Measurements from ENCODE around the gene KAT2A. TPM values are rescaled to one million over a fixed set of nuclear protein-coding genes. Genes with fewer than 3 reads are reported as not detected.

KAT2A gene
- total RNA-seq, 4 donors from 2014 or later = 9.3 to 34.1 (median 27.0) TPM

DNA sequence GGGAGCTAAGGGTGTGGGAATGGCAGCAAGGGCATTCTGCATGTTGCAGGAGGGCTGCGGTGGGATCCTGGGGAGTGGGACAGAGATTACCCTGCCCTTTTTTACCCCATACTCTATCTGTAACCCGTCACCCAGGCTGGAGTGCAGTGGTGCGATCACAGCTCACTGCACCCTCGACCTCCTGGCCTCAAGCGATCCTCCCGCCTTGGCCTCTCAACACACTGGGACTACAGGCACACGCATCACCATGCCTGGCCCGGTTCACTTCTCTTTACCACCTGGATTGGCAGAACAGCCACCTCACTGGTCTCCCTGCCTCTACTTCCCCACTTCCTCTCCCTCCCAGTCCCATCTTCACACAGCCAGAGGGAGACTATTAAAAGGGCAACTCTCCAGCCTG lies 32.4 kb downstream of the KAT2A start:
- intact Hi-C loops (cut with DNase I) = no loop called here
- Histone ChIP-seq H3K4me1 (no peaks in the 10 kb centered on the region), H3K4me3 (no peak overlapping the region), H3K27ac (no peak overlapping the region), H3K36me3 (no peaks in the 10 kb centered on the region), H3K27me3 (peaks cover 0 to 26% (median 0%) of the 10 kb centered on the region in 4 donors), H3K9me3 (no peaks in the 10 kb centered on the region)
- WGBS, 2 donors = 85 to 86% methylated on average over 7 to 8 of the region's 8 CpGs
- no peak for TF ChIP-seq POLR2A (IDR thresholded peaks at IDR 0.05)
- TF ChIP-seq CTCF (IDR thresholded peaks at IDR 0.05) = no peak
- DNase-seq = no peak

DNA sequence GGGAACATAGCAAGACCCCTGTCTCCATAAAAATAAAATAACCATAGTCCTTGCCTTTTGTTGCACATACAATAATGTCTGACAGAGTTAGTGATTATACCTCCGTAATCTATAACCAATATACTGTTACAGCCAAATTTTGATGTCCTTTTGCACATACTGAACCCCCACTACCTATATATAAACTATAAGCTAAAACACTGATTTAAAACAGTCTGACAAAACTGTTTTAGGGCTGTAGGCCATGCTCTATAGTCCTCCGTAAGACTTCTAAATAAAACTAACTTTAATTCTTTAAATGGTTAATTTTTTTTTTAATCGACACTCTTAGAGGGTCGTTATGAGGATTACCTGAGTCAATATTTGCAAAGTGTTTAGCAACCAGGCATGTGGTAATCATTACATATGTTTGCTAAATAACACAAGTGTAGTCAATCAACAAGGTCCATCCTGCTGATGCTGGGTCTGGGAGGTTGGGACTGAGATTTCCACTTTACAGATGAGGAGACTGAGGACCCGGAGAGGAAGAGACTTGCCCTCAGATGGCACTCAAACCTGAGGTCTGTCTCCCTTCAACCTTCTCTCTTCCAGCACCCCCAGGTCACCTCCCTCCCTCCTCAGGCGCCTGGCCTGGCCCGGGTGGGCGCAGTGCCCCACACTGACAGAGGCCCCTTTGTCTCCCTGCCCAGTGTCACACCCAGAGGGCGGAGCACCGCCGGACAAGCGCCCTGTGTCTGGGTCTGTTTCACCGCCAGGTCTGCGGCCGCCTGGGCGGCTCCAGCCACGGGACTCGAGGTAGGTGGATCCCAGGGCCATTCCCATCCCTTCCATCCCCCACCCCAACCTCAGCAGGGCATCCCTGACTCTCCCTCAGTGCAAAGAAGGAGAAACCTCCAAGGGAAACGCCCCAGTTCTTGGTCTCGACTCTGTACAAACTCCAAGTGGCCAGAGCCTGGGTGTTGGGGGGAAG lies 33.1 kb downstream of the KAT2A start:
- no peak for DNase-seq
- no peak overlapping the region for H3K4me3 ChIP-seq
- H3K9me3 ChIP-seq = no peaks in the 10 kb centered on the region
- 75 to 77% methylated on average over 8 to 18 of the region's 20 CpGs for WGBS, 2 donors
- no peak overlapping the region for H3K27ac ChIP-seq
- H3K27me3 ChIP-seq = peaks cover 0 to 26% (median 0%) of the 10 kb centered on the region in 4 donors
- no peak for TF ChIP-seq CTCF (IDR thresholded peaks at IDR 0.05)
- TF ChIP-seq POLR2A (IDR thresholded peaks at IDR 0.05) = no peak
- H3K36me3 ChIP-seq = no peaks in the 10 kb centered on the region
- H3K4me1 ChIP-seq = no peaks in the 10 kb centered on the region
- intact Hi-C loops (cut with DNase I) = no loop called here

- Histone ChIP-seq H3K9me3 (no peaks in the 10 kb centered on the region), H3K27ac (no peak overlapping the region), H3K4me3 (no peak overlapping the region), H3K27me3 (peaks cover 0 to 25% (median 0%) of the 10 kb centered on the region in 4 donors), H3K4me1 (no peaks in the 10 kb centered on the region), H3K36me3 (no peaks in the 10 kb centered on the region)
- 61 to 70% methylated on average over 6 to 7 of the region's 7 CpGs for WGBS, 2 donors
- intact Hi-C loops (cut with DNase I) = no loop called here
- no peak for DNase-seq
- TF ChIP-seq POLR2A (IDR thresholded peaks at IDR 0.05) = no peak
- TF ChIP-seq CTCF (IDR thresholded peaks at IDR 0.05) = no peak
These were observed 34.0 kb downstream of the KAT2A start for GRCh38 chr17:42087042-42087701.

DNA sequence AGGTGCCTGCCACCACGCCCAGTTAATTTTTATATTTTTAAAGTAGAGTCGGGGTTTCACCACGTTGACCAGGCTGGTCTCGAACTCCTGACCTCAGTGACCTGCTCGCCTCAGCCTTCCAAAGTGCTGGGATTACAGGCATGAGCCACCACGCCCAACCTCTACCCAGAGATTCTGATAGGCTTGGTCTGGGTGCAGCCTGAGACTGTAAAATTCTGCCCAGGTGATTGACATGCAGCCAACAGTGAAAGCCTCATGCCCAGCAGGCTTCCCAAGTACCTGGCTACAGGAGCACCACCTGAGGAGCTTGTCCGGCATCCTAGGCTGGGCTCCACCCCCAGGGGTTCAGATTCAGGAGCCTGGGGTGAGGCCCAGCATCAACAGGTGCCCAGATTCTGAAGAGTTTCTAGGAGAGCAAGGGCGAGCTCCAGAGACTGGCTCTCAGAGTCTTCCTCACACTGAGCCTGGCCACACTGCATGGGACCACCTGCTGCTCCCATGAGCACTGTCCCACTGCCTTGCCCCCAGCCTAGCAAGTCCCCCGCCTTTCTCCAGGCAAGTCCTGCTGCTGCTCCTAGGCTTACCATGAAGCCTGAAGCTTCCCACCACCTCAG lies 39.5 kb downstream of the KAT2A start:
- H3K36me3 ChIP-seq = no peaks in the 10 kb centered on the region
- H3K4me3 ChIP-seq = no peak overlapping the region
- WGBS, 2 donors = 64 to 83% methylated on average over 3 to 9 of the region's 9 CpGs
- no peak for DNase-seq
- TF ChIP-seq CTCF (IDR thresholded peaks at IDR 0.05) (no peak), POLR2A (IDR thresholded peaks at IDR 0.05) (no peak)
- H3K27ac ChIP-seq = no peak overlapping the region
- H3K27me3 ChIP-seq = peaks cover 0 to 13% (median 0%) of the 10 kb centered on the region in 4 donors
- intact Hi-C loops (cut with DNase I) = no loop called here
- H3K9me3 ChIP-seq = no peaks in the 10 kb centered on the region
- H3K4me1 ChIP-seq = no peaks in the 10 kb centered on the region

All from esophagus squamous epithelium (tissue), 5 donors.